NCI-H460 (cell line): ENCODE results near the gene PIGL. TPM values are rescaled to one million over a fixed set of nuclear protein-coding genes. Genes with fewer than 3 reads are reported as not detected.

Experiments used
- DNase-seq: peaks from one replicate; pipeline ENCODE4 v3.0.0-alpha.2; 2016; ENCODE audit warnings: low read depth; ENCODE audit errors: extremely low read depth
- small RNA-seq, 2 experiments: library from RNA; depleted of rRNA; stranded (forward); fragments of <200 nt; gene quantifications; one replicate each; pipeline ENCODE3, GENCODE V24; 2014
- total RNA-seq: library from RNA; depleted of rRNA; stranded (reverse); fragments of >200 nt; shearing (Covaris generic); gene quantifications from 2 replicates; pipeline ENCODE4 v1.2.3, GENCODE V29; 2014; rRNA removed

PIGL gene
- total RNA-seq, 1 experiment from 2014 or later, result 13.8 TPM

DNA sequence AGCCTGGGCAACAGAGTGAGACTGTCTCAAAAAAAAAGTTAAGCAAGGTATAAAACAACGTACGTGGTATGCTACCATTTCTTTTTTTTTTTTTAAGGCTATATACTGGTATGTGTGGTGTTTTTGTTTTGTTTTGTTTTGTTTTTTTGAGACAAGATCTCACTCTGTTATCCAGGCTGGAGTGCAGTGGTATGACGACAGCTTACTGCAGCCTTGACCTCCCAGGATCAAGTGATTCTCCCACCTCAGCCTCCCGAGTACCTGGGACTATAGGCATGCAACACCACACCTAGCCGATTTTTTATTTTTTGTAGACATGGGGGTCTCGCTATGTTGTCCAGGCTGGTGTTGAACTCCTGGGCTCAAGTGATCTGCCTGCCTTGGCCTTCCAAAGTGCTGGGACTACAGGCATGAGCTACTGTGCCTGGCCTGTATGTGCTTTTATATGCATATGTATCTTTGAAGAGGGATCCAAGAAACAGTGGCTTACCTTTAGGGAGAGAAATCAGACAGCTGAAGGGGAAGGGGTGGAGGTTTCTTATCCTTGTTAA lies 129.8 kb downstream of the PIGL start:
- DNase-seq, result no peak

- no peak for DNase-seq
These were observed 131.6 kb downstream of the PIGL start for GRCh38 chr17:16348586-16348985.

DNA sequence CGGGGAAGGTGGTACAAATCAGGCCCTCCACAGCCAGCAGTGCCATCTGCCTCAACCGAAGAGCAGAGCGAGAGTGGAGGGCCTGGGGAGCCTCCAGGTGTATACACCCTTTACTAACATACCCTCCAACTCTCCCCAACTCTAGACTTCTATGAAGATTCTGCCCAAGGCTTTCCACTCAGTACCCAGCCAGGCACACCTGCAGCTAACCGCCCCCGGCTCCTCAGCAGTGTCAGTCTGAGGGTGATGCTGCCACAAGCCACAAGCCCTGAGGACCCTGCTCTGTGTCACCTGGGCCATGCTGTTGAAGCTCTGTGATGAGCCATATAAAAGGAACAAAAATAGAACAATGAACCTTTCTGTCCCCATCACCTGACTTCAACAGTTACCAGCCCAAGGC lies 132.4 kb downstream of the PIGL start:
- DNase-seq, result no peak

GRCh38 chr17:16351831-16352230 lies 134.8 kb downstream of the PIGL start:
- no peak for DNase-seq

DNA sequence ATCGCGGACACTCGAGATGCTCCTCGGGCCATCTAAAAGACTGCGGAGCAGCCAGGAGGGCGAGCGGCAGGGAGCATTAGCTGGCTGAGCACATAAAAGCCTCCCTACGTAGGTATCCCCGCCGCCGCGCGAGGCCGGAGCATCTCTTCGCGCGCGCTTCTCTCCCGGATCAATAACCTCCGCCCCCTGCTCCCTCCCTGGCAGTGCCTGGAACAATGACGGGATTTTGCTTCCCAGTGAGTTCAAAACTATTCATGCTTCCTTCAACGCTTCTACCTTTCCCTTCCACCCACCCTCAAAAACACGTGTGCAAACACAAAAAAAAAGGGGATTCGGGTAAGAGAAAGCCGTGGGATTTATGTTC lies 135.3 kb downstream of the PIGL start:
- no peak for DNase-seq

GRCh38 chr17:16352667-16353316 lies 135.8 kb downstream of the PIGL start:
- DNase-seq, result no peak

- DNase-seq, result peak; percentile 37
These were observed 136.5 kb downstream of the PIGL start, which contains the start of gene CENPV for GRCh38 chr17:16353317-16354174. Gene CENPV (minus strand): TSS chr17:16353469. CDS start chr17:16353436, 33 bp downstream.

DNA sequence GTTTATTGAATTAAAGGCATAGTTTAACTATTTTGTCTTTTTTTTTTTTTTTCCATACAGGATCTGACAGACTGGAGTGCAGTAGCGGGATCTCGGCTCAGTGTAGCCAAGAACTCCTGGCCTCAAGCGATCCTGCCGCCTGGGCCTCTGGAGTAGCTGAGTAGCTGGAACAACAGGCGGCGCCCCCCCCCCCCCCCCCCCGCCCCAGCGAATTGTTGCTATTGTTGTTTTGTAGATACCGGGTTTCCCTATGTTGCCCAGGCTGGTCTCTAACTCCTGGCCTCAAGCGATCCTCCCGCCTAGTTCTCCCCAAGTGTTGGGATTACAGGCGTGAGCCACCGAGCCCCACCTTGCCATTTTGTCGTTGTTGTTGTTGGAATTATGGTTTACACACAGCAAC lies 137.6 kb downstream of the PIGL start:
- no peak for DNase-seq

GRCh38 chr17:16358394-16358793 lies 141.4 kb downstream of the PIGL start:
- DNase-seq, result no peak

GRCh38 chr17:16361874-16362273 lies 144.9 kb downstream of the PIGL start:
- no peak for DNase-seq

DNA sequence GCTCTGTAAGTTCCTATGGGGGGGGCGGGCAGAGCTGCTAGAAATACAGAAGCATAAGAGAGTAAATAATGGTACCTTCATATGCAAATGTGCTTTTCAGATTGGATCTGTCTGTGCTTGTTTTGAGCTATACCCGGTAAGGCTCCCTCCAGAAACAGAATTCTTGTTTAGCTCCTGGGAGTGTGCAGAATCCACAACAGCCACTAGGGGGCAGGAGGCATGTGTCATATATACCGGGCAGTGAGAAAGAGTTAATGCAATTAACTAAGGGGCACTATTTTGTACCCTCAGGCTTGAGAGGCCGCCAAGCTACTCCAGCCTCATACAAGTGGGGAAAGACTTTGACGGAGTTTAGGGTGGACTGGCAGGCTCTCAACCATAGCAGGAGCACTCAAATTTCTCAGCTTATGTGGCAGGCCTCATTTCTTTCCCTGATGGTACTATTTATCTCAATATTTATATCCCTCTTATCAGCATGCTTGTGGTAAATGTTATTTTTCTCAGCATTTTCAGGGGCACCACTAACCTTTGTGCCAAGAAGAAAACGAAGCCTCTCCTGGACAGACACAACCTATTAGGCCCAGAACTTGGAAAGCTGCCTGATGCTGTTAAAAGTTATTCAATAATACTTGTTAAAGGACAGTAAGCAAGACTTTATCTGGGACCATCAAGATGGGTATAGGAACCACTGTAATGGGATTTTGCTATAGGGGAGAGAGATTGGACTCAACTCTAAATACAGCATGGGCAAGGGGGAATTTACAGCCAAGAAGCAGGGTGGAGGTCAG lies 146.9 kb downstream of the PIGL start:
- DNase-seq, result peak; percentile 75

GRCh38 chr17:16364625-16365024 lies 147.6 kb downstream of the PIGL start:
- DNase-seq, result no peak

DNA sequence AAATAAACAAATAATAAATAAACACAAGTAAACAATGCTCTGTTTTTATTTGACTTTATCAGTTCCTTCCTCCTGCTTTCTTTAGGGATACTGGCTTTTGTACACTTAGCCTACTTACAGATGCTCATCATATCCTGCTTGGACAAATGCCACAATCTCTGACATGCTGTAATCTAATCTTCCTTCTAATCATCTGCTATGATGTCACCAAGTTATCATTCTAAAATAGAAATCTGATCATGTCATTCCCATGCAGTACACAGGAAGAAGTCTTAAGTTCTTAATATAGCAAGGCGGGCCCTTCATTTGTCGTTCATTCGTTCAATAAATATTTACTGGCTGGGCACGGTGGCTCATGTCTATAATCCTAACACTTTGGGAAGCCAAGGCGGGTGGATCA lies 154.7 kb downstream of the PIGL start:
- DNase-seq, result no peak

DNA sequence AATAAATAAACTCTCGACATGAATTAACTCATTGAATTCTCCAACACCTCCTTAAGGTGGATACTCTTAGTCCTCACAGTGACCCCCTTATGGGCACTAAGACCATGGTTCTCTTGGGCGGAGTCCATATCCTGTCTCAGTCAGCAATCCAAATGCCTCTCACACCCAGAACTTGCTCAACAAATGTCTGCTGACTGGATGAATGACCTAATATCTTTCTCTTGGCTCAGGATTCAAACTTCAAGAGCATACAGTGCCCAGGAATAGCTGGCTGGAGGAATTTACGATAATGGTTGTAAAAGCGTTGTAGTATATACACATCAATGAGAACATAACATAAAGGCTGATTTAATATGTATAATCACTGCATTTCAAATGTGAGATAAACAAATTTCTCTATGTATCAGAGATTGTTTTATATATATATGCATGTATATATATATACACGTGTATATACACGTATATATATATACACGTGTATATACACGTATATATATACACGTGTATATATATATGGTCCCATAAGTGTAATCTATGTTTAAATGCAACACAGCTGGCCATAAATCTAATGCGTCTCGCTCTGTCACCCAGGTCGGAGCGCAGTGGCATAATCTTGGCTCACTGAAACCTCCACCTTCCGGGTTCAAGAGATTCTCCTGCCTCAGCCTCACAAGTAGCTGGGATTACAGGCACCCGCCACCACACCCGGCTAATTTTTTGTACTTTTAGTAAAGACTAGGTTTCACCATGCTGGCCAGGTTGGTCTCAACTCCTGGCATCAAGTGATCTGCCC lies 157.3 kb downstream of the PIGL start:
- DNase-seq, result no peak

Small RNAs within 50 kb of the gene (small RNA-seq; reads per million reads assigned to genes)
- 0 reads per million in 2 experiments for gene MIR1288

Other genes starting within 250 kb of the PIGL start
- 19.9 and 26.1 TPM in 2 replicates for gene ZSWIM7, start 217.5 kb upstream of the PIGL start, total RNA-seq
- gene TTC19, start 217.4 kb upstream of the PIGL start, total RNA-seq, result 42.7 and 52.6 TPM in 2 replicates
- 61.5 and 72.8 TPM in 2 replicates for gene NCOR1, start 1.7 kb upstream of the PIGL start, total RNA-seq
- gene CENPV, start 136.3 kb downstream of the PIGL start, total RNA-seq, result 60.1 and 61.4 TPM in 2 replicates
- gene UBB, start 163.9 kb downstream of the PIGL start, total RNA-seq, result 1,439 and 1,479 TPM in 2 replicates
- gene TRPV2, start 198.4 kb downstream of the PIGL start, total RNA-seq, result 33.4 and 35.8 TPM in 2 replicates